HepG2 (cell line): ENCODE data around the gene AGAP1. TPM values are rescaled to one million over a fixed set of nuclear protein-coding genes. Genes with fewer than 3 reads are reported as not detected.

Experiments
- BRCA1 ChIP-seq: sonication (generic); formaldehyde crosslinking; IDR thresholded peaks from 2 replicates; pipeline ENCODE4 v1.4.0; 2020; ENCODE audit warnings: missing genetic modification reagents
- GTF2F1 ChIP-seq: fragments of 150-350 bp; IDR thresholded peaks from 2 replicates; pipeline ENCODE4 v1.6.1; 2014; ENCODE audit warnings: low read length
- HNF4A ChIP-seq: sonication (generic); formaldehyde crosslinking; IDR thresholded peaks from 2 replicates; pipeline ENCODE4 v1.4.0; 2020; ENCODE audit warnings: missing genetic modification reagents
- PHB2 ChIP-seq: fragments of 450-650 bp; IDR thresholded peaks from 2 replicates; pipeline ENCODE4 v1.6.1; 2018; ENCODE audit not compliant: partially characterized antibody
- STAT6 ChIP-seq: sonication (generic); formaldehyde crosslinking; IDR thresholded peaks from 2 replicates; pipeline ENCODE4 v1.4.0; 2020; ENCODE audit warnings: missing genetic modification reagents, mild to moderate bottlenecking, borderline replicate concordance
- TARDBP ChIP-seq: sonication (generic); formaldehyde crosslinking; IDR thresholded peaks from 2 replicates; pipeline ENCODE4 v1.8.0; 2022; ENCODE audit warnings: mild to moderate bottlenecking, missing genetic modification reagents
- ZNF335 ChIP-seq: sonication (generic); formaldehyde crosslinking; IDR thresholded peaks from 2 replicates; pipeline ENCODE4 v1.4.0; 2020; ENCODE audit warnings: missing genetic modification reagents
- ZNF33A ChIP-seq: sonication (generic); formaldehyde crosslinking; IDR thresholded peaks from 2 replicates; pipeline ENCODE4 v1.5.1; 2020; ENCODE audit warnings: missing genetic modification reagents, mild to moderate bottlenecking, moderate library complexity, borderline replicate concordance
- ZNF362 ChIP-seq: sonication (generic); formaldehyde crosslinking; IDR thresholded peaks from 2 replicates; pipeline ENCODE4 v1.4.0; 2020; ENCODE audit warnings: missing genetic modification reagents, mild to moderate bottlenecking, borderline replicate concordance
- ZNF547 ChIP-seq: sonication (generic); formaldehyde crosslinking; IDR thresholded peaks from 2 replicates; pipeline ENCODE4 v1.5.1; 2020; ENCODE audit warnings: mild to moderate bottlenecking, missing genetic modification reagents
- ZNF619 ChIP-seq: sonication (generic); formaldehyde crosslinking; IDR thresholded peaks from 2 replicates; pipeline ENCODE4 v1.4.0; 2020; ENCODE audit warnings: mild to moderate bottlenecking, missing genetic modification reagents
- ZNF766 ChIP-seq: sonication (generic); formaldehyde crosslinking; IDR thresholded peaks from 2 replicates; pipeline ENCODE4 v1.5.0; 2020; ENCODE audit warnings: missing genetic modification reagents, borderline replicate concordance
- ZNF788 ChIP-seq: sonication (generic); formaldehyde crosslinking; IDR thresholded peaks from 2 replicates; pipeline ENCODE4 v1.5.0; 2020; ENCODE audit warnings: mild to moderate bottlenecking, missing genetic modification reagents, borderline replicate concordance
- polyA plus RNA-seq, 8 experiments: library from polyadenylated mRNA; depleted of rRNA in 3 of 8; stranded (reverse) in 7 of 8; unstranded in 1 of 8; fragments of >200 nt; fragmentation: Illumina TruSeq in 4 of 8; extraction: Trizol in 4 of 8; gene quantifications; 2 replicates each; pipeline versions ENCODE4 v1.2.1 to v1.2.3, GENCODE V29; 2011 to 2016; ENCODE audit warnings: low read depth in 4 of 8, missing spikeins in 1 of 8, mixed read lengths in 1 of 8; ENCODE audit not compliant: insufficient read depth in 1 of 8
- total RNA-seq, 5 experiments: library from RNA; depleted of rRNA; stranded (reverse); fragments of >200 nt; fragmentation: Illumina TruSeq; extraction: Trizol; gene quantifications; 2 replicates each; pipeline ENCODE4 v1.2.3, GENCODE V29; 2016; ENCODE audit warnings: low read depth in 1 of 5
- TF ChIP-seq, protein P1 (sequence below): IDR thresholded peaks from 2 replicates; pipeline ENCODE4 v1.4.0; 2020; ENCODE audit warnings: mild to moderate bottlenecking, missing genetic modification reagents
- TF ChIP-seq, protein P2 (sequence below): sonication (generic); formaldehyde crosslinking; conservative IDR thresholded peaks from 2 replicates; pipeline ENCODE4 v1.4.0; 2020; ENCODE audit warnings: mild to moderate bottlenecking, missing genetic modification reagents, moderate library complexity
- TF ChIP-seq, protein P3 (sequence below): sonication (generic); formaldehyde crosslinking; IDR thresholded peaks from 2 replicates; pipeline ENCODE4 v1.8.0; 2022; ENCODE audit warnings: mild to moderate bottlenecking, missing genetic modification reagents, borderline replicate concordance

AGAP1 gene
- total and polyA plus RNA-seq, 2 of the 13 experiments (the other 11 are each of a cell fraction or from before 2014, with no cell fraction given): 21.2 to 32.7 TPM

- TF ChIP-seq ZNF547 (CRISPR knock-in tag) (peak; percentile 61; the same call in 1 of the 2 replicates), GTF2F1 (no peak), HNF4A (CRISPR knock-in tag) (peak; percentile 51; the same call in 1 of the 2 replicates), TARDBP (peak; percentile 89; the same call in 1 of the 2 replicates), ZNF619 (no peak), ZNF33A (CRISPR knock-in tag) (no peak), PHB2 (no peak), BRCA1 (CRISPR knock-in tag) (no peak), ZNF335 (CRISPR knock-in tag) (peak; percentile 97), ZNF788 (CRISPR knock-in tag) (peak; percentile 85; the same call in 1 of the 2 replicates), ZNF766 (no peak), ZNF362 (CRISPR knock-in tag) (peak; percentile 77), STAT6 (CRISPR knock-in tag) (peak; percentile 46; the same call in 1 of the 2 replicates)
- TF ChIP-seq, protein P1, sequence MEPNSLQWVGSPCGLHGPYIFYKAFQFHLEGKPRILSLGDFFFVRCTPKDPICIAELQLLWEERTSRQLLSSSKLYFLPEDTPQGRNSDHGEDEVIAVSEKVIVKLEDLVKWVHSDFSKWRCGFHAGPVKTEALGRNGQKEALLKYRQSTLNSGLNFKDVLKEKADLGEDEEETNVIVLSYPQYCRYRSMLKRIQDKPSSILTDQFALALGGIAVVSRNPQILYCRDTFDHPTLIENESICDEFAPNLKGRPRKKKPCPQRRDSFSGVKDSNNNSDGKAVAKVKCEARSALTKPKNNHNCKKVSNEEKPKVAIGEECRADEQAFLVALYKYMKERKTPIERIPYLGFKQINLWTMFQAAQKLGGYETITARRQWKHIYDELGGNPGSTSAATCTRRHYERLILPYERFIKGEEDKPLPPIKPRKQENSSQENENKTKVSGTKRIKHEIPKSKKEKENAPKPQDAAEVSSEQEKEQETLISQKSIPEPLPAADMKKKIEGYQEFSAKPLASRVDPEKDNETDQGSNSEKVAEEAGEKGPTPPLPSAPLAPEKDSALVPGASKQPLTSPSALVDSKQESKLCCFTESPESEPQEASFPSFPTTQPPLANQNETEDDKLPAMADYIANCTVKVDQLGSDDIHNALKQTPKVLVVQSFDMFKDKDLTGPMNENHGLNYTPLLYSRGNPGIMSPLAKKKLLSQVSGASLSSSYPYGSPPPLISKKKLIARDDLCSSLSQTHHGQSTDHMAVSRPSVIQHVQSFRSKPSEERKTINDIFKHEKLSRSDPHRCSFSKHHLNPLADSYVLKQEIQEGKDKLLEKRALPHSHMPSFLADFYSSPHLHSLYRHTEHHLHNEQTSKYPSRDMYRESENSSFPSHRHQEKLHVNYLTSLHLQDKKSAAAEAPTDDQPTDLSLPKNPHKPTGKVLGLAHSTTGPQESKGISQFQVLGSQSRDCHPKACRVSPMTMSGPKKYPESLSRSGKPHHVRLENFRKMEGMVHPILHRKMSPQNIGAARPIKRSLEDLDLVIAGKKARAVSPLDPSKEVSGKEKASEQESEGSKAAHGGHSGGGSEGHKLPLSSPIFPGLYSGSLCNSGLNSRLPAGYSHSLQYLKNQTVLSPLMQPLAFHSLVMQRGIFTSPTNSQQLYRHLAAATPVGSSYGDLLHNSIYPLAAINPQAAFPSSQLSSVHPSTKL (CRISPR knock-in tag): peak; percentile 96
- TF ChIP-seq, protein P2, sequence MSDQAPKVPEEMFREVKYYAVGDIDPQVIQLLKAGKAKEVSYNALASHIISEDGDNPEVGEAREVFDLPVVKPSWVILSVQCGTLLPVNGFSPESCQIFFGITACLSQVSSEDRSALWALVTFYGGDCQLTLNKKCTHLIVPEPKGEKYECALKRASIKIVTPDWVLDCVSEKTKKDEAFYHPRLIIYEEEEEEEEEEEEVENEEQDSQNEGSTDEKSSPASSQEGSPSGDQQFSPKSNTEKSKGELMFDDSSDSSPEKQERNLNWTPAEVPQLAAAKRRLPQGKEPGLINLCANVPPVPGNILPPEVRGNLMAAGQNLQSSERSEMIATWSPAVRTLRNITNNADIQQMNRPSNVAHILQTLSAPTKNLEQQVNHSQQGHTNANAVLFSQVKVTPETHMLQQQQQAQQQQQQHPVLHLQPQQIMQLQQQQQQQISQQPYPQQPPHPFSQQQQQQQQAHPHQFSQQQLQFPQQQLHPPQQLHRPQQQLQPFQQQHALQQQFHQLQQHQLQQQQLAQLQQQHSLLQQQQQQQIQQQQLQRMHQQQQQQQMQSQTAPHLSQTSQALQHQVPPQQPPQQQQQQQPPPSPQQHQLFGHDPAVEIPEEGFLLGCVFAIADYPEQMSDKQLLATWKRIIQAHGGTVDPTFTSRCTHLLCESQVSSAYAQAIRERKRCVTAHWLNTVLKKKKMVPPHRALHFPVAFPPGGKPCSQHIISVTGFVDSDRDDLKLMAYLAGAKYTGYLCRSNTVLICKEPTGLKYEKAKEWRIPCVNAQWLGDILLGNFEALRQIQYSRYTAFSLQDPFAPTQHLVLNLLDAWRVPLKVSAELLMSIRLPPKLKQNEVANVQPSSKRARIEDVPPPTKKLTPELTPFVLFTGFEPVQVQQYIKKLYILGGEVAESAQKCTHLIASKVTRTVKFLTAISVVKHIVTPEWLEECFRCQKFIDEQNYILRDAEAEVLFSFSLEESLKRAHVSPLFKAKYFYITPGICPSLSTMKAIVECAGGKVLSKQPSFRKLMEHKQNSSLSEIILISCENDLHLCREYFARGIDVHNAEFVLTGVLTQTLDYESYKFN: peak; percentile 97
- TF ChIP-seq, protein P3, sequence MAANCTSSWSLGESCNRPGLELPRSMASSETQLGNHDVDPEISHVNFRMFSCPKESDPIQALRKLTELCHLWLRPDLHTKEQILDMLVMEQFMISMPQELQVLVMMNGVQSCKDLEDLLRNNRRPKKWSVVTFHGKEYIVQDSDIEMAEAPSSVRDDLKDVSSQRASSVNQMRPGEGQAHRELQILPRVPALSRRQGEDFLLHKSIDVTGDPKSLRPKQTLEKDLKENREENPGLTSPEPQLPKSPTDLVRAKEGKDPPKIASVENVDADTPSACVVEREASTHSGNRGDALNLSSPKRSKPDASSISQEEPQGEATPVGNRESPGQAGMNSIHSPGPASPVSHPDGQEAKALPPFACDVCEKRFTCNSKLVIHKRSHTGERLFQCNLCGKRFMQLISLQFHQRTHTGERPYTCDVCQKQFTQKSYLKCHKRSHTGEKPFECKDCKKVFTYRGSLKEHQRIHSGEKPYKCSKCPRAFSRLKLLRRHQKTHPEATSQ (CRISPR knock-in tag): peak; percentile 54; the same call in 1 of the 2 replicates
These were observed 11.4 kb downstream of the AGAP1 start (continued) for GRCh38 chr2:235505181-235505741.
